ENCODE data around the gene MS4A4E. TPM values are rescaled to one million over a fixed set of nuclear protein-coding genes. Genes with fewer than 3 reads are reported as not detected.

The MS4A4E gene
- total RNA-seq, 2 donors from 2014 or later = 0.59 to 0.71 TPM

- no peaks in the 10 kb centered on the region for H3K36me3 ChIP-seq
- no peak overlapping the region for H3K27ac ChIP-seq
- no peaks in the 10 kb centered on the region for H3K27me3 ChIP-seq
- H3K4me3 ChIP-seq = no peak overlapping the region
- DNase-seq (ENCODE audit: low spot score) = no peak
- H3K4me1 ChIP-seq = no peaks in the 10 kb centered on the region
- no peak for TF ChIP-seq CTCF (IDR thresholded peaks at IDR 0.05)
- H3K9me3 ChIP-seq = no peaks in the 10 kb centered on the region
Measured at GRCh38 chr11:60240662-60241061, 2.3 kb downstream of the MS4A4E start.

- Histone ChIP-seq H3K27me3 (no peaks in the 10 kb centered on the region), H3K36me3 (no peaks in the 10 kb centered on the region), H3K9me3 (no peaks in the 10 kb centered on the region), H3K4me1 (no peaks in the 10 kb centered on the region), H3K27ac (no peak overlapping the region), H3K4me3 (no peak overlapping the region)
- DNase-seq (ENCODE audit: low spot score) = no peak
- no peak for TF ChIP-seq CTCF (IDR thresholded peaks at IDR 0.05)
Measured at GRCh38 chr11:60235321-60235720, 7.6 kb downstream of the MS4A4E start.

GRCh38 chr11:60230681-60231080, 12.3 kb downstream of the MS4A4E start:
- Histone ChIP-seq H3K4me1 (no peaks in the 10 kb centered on the region), H3K4me3 (no peak overlapping the region), H3K36me3 (no peaks in the 10 kb centered on the region), H3K9me3 (no peaks in the 10 kb centered on the region), H3K27me3 (no peaks in the 10 kb centered on the region), H3K27ac (no peak overlapping the region)
- DNase-seq (ENCODE audit: low spot score) = no peak
- TF ChIP-seq CTCF (IDR thresholded peaks at IDR 0.05) = no peak

- Histone ChIP-seq H3K9me3 (no peaks in the 10 kb centered on the region), H3K27me3 (no peaks in the 10 kb centered on the region), H3K27ac (no peak overlapping the region), H3K4me3 (no peak overlapping the region), H3K36me3 (no peaks in the 10 kb centered on the region), H3K4me1 (no peaks in the 10 kb centered on the region)
- no peak for TF ChIP-seq CTCF (IDR thresholded peaks at IDR 0.05)
- DNase-seq (ENCODE audit: low spot score) = no peak
Measured at GRCh38 chr11:60222141-60222540, 20.8 kb downstream of the MS4A4E start.

GRCh38 chr11:60221692-60222091, 21.2 kb downstream of the MS4A4E start:
- no peaks in the 10 kb centered on the region for H3K9me3 ChIP-seq
- H3K36me3 ChIP-seq = no peaks in the 10 kb centered on the region
- no peaks in the 10 kb centered on the region for H3K4me1 ChIP-seq
- H3K27ac ChIP-seq = no peak overlapping the region
- DNase-seq (ENCODE audit: low spot score) = no peak
- no peak for TF ChIP-seq CTCF (IDR thresholded peaks at IDR 0.05)
- no peaks in the 10 kb centered on the region for H3K27me3 ChIP-seq
- H3K4me3 ChIP-seq = no peak overlapping the region

GRCh38 chr11:60221181-60221580, 21.8 kb downstream of the MS4A4E start:
- no peaks in the 10 kb centered on the region for H3K9me3 ChIP-seq
- no peaks in the 10 kb centered on the region for H3K27me3 ChIP-seq
- no peaks in the 10 kb centered on the region for H3K4me1 ChIP-seq
- DNase-seq (ENCODE audit: low spot score) = no peak
- no peaks in the 10 kb centered on the region for H3K36me3 ChIP-seq
- TF ChIP-seq CTCF (IDR thresholded peaks at IDR 0.05) = no peak
- H3K4me3 ChIP-seq = no peak overlapping the region
- no peak overlapping the region for H3K27ac ChIP-seq

Measured in right atrium auricular region (tissue), 2 donors.